ENCODE results near the gene EEF1A2.
"Not testable (repeated sequence)": the region's sequence is repeated elsewhere in the genome, so short reads cannot be mapped to it uniquely, and the experiment has no call there.

EEF1A2 gene

GRCh38 chr20:63484236-63484635 lies 14.6 kb downstream of the EEF1A2 start:
- no peak for DNase-seq

- DNase-seq: no peak
These were observed 15.0 kb downstream of the EEF1A2 start for GRCh38 chr20:63483834-63484233.

- DNase-seq: no peak
These were observed 16.8 kb downstream of the EEF1A2 start for GRCh38 chr20:63482021-63482587.

- no peak for DNase-seq
These were observed 17.4 kb downstream of the EEF1A2 start for GRCh38 chr20:63481503-63481902.

- DNase-seq: not testable (repeated sequence)
These were observed 19.0 kb downstream of the EEF1A2 start for GRCh38 chr20:63479695-63480419.

- no peak for DNase-seq
These were observed 20.3 kb downstream of the EEF1A2 start for GRCh38 chr20:63478346-63479302.

- DNase-seq: no peak
These were observed 20.9 kb downstream of the EEF1A2 start for GRCh38 chr20:63477944-63478343.

GRCh38 chr20:63477061-63477616 lies 21.7 kb downstream of the EEF1A2 start:
- no peak for DNase-seq

- no peak for DNase-seq
These were observed 23.7 kb downstream of the EEF1A2 start for GRCh38 chr20:63475209-63475608.

- DNase-seq: no peak
These were observed 25.1 kb downstream of the EEF1A2 start for GRCh38 chr20:63473555-63474449.

- no peak for DNase-seq
These were observed 26.0 kb downstream of the EEF1A2 start for GRCh38 chr20:63472862-63473390.

- DNase-seq: no peak
These were observed 26.7 kb downstream of the EEF1A2 start, which contains the start of gene KCNQ2 for GRCh38 chr20:63471981-63472831. Gene KCNQ2 (minus strand): TSS chr20:63472655. CDS start chr20:63472463, 192 bp downstream.

GRCh38 chr20:63471717-63471980 lies 27.2 kb downstream of the EEF1A2 start:
- DNase-seq: no peak

GRCh38 chr20:63471002-63471716 lies 27.7 kb downstream of the EEF1A2 start:
- no peak for DNase-seq

GRCh38 chr20:63470410-63470809 lies 28.5 kb downstream of the EEF1A2 start:
- no peak for DNase-seq

GRCh38 chr20:63469713-63470101 lies 29.2 kb downstream of the EEF1A2 start:
- DNase-seq: no peak

GRCh38 chr20:63469019-63469712 lies 29.7 kb downstream of the EEF1A2 start:
- no peak for DNase-seq

GRCh38 chr20:63468421-63468820 lies 30.5 kb downstream of the EEF1A2 start:
- DNase-seq: no peak

- DNase-seq: no peak
These were observed 31.4 kb downstream of the EEF1A2 start for GRCh38 chr20:63467294-63468083.

Data from activated CD4-positive, alpha-beta T cell treated with anti-CD3 and anti-CD28 coated beads, Interleukin-2, amount 50 U/mL, for 16 hours (primary cell).